ENCODE data around the gene BMPR2.

BMPR2 gene

DNA sequence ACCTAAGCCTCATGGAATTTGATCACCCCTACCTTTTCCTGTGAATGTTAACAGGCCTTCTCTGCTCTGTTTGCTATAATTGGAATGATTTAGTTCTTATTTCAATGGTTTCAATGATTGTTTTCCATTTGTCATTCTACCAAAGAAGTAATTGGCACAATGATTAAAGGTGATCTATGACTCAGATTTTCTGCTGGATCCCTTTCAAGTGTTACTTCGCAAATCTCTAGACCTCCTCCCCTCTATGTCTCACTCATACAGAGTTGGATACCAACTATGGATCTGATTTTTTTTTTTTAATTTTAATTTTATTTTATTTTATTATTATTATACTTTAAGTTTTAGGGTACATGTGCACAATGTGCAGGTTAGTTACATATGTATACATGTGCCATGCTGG lies 229.0 kb downstream of the BMPR2 start:
- Histone ChIP-seq H3K9me3 (ENCODE audit: insufficient read depth, low read depth, low read length) (no peaks in the 10 kb centered on the region), H3K4me1 (ENCODE audit: insufficient read depth, low read length, poor library complexity, severe bottlenecking) (no peaks in the 10 kb centered on the region), H2AFZ (ENCODE audit: low read length) (no peak overlapping the region), H4K20me1 (ENCODE audit: insufficient read depth, low read length, poor library complexity, severe bottlenecking) (no peaks in the 10 kb centered on the region), H3K27me3 (ENCODE audit: insufficient read depth, low read length, poor library complexity, severe bottlenecking) (no peaks in the 10 kb centered on the region), H3K79me2 (ENCODE audit: insufficient read depth, low read length) (no peaks in the 10 kb centered on the region), H3F3A (ENCODE audit: low read depth) (no peaks in the 10 kb centered on the region), H3K36me3 (ENCODE audit: insufficient read depth, low read length) (no peaks in the 10 kb centered on the region), H3K4me2 (ENCODE audit: low read depth, low read length, poor library complexity, severe bottlenecking) (no peak overlapping the region), H3K9me2 (replicated peaks; ENCODE audit: low read depth, low read length) (no peaks in the 10 kb centered on the region), H3K4me3 (ENCODE audit: low read length, poor library complexity, severe bottlenecking) (no peak overlapping the region), H3K9ac (ENCODE audit: low read depth, low read length, poor library complexity, severe bottlenecking) (no peak overlapping the region)
- TF ChIP-seq, protein P1, sequence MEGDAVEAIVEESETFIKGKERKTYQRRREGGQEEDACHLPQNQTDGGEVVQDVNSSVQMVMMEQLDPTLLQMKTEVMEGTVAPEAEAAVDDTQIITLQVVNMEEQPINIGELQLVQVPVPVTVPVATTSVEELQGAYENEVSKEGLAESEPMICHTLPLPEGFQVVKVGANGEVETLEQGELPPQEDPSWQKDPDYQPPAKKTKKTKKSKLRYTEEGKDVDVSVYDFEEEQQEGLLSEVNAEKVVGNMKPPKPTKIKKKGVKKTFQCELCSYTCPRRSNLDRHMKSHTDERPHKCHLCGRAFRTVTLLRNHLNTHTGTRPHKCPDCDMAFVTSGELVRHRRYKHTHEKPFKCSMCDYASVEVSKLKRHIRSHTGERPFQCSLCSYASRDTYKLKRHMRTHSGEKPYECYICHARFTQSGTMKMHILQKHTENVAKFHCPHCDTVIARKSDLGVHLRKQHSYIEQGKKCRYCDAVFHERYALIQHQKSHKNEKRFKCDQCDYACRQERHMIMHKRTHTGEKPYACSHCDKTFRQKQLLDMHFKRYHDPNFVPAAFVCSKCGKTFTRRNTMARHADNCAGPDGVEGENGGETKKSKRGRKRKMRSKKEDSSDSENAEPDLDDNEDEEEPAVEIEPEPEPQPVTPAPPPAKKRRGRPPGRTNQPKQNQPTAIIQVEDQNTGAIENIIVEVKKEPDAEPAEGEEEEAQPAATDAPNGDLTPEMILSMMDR (conservative IDR thresholded peaks at IDR 0.05; ENCODE audit: low read length): no peak
- TF ChIP-seq EZH2phosphoT487 (IDR thresholded peaks at IDR 0.05; ENCODE audit: borderline replicate concordance): no peak

- Histone ChIP-seq H4K20me1 (ENCODE audit: insufficient read depth, low read length, poor library complexity, severe bottlenecking) (no peaks in the 10 kb centered on the region), H3K27me3 (ENCODE audit: insufficient read depth, low read length, poor library complexity, severe bottlenecking) (no peaks in the 10 kb centered on the region), H3K36me3 (ENCODE audit: insufficient read depth, low read length) (no peaks in the 10 kb centered on the region), H2AFZ (ENCODE audit: low read length) (no peak overlapping the region), H3K4me2 (ENCODE audit: low read depth, low read length, poor library complexity, severe bottlenecking) (no peak overlapping the region), H3K9ac (ENCODE audit: low read depth, low read length, poor library complexity, severe bottlenecking) (no peak overlapping the region), H3K4me1 (ENCODE audit: insufficient read depth, low read length, poor library complexity, severe bottlenecking) (no peaks in the 10 kb centered on the region), H3F3A (ENCODE audit: low read depth) (no peaks in the 10 kb centered on the region), H3K79me2 (ENCODE audit: insufficient read depth, low read length) (no peaks in the 10 kb centered on the region), H3K9me2 (replicated peaks; ENCODE audit: low read depth, low read length) (no peaks in the 10 kb centered on the region), H3K4me3 (ENCODE audit: low read length, poor library complexity, severe bottlenecking) (no peak overlapping the region), H3K9me3 (ENCODE audit: insufficient read depth, low read depth, low read length) (no peaks in the 10 kb centered on the region)
- no peak for TF ChIP-seq EZH2phosphoT487 (IDR thresholded peaks at IDR 0.05; ENCODE audit: borderline replicate concordance)
- TF ChIP-seq, protein P1 (conservative IDR thresholded peaks at IDR 0.05; ENCODE audit: low read length): no peak
Observed at GRCh38 chr2:202608142-202608852, 232.2 kb downstream of the BMPR2 start.

DNA sequence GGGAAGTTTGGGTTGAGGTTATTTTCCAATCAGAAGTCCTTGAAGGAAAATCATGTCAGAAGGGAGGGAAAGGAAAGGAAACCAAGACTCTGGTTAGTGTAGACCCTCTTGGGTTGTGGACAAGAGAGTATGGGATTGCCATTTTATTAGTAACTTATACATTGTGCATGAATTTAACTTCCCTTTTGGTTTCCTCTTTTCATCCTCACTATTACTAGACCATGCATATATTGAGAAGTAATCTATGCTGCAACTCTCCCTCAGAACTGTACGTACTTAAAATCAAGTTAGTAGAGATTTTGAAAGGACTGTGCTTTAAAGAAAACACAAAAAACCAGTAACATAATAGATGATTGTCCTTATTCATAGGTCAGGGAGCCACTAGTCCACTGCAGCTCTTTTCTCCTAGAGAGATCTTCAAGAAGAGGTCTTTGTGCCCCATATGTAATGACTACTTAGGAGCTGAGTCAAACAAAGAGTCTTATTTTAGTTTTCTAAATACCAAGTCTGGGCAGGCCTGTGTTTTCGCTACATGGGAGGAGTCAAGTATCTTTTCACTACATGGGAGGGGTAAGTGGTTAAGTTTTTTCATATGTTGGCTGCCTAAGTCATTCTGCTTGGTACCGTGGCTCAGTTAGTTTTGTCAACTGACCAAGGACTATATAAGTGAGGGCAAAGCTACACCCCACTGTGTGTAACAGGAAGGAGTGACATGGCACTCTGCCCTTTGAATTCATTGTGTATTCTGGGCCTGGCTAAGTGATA lies 233.4 kb downstream of the BMPR2 start:
- no peaks in the 10 kb centered on the region for H3K9me3 ChIP-seq (ENCODE audit: insufficient read depth, low read depth, low read length)

More for the DNA sequence above, 233.4 kb downstream of the BMPR2 start:
- no peak overlapping the region for H3K4me3 ChIP-seq (ENCODE audit: low read length, poor library complexity, severe bottlenecking)
- H3K9ac ChIP-seq (ENCODE audit: low read depth, low read length, poor library complexity, severe bottlenecking): no peak overlapping the region
- H3K4me1 ChIP-seq (ENCODE audit: insufficient read depth, low read length, poor library complexity, severe bottlenecking): no peaks in the 10 kb centered on the region
- no peak overlapping the region for H3K4me2 ChIP-seq (ENCODE audit: low read depth, low read length, poor library complexity, severe bottlenecking)
- H4K20me1 ChIP-seq (ENCODE audit: insufficient read depth, low read length, poor library complexity, severe bottlenecking): no peaks in the 10 kb centered on the region
- no peak for TF ChIP-seq EZH2phosphoT487 (IDR thresholded peaks at IDR 0.05; ENCODE audit: borderline replicate concordance)
- TF ChIP-seq, protein P1 (conservative IDR thresholded peaks at IDR 0.05; ENCODE audit: low read length): no peak
- H3K79me2 ChIP-seq (ENCODE audit: insufficient read depth, low read length): no peaks in the 10 kb centered on the region
- H3K36me3 ChIP-seq (ENCODE audit: insufficient read depth, low read length): no peaks in the 10 kb centered on the region
- H3K27me3 ChIP-seq (ENCODE audit: insufficient read depth, low read length, poor library complexity, severe bottlenecking): no peaks in the 10 kb centered on the region
- no peaks in the 10 kb centered on the region for H3F3A ChIP-seq (ENCODE audit: low read depth)
- H3K9me2 ChIP-seq (replicated peaks; ENCODE audit: low read depth, low read length): no peaks in the 10 kb centered on the region
- no peak overlapping the region for H2AFZ ChIP-seq (ENCODE audit: low read length)

Measured in Loucy (cell line).